GM21723 (cell line): Measurements from ENCODE around the gene NUDT1.

Experiments used
- ATAC-seq: cut with Tn5 transposase; IDR thresholded peaks from one replicate; pipeline ENCODE4 v1.9.1; 2021; ENCODE audit warnings: mild to moderate bottlenecking, moderate library complexity; ENCODE audit not compliant: unreplicated experiment

NUDT1 gene

DNA sequence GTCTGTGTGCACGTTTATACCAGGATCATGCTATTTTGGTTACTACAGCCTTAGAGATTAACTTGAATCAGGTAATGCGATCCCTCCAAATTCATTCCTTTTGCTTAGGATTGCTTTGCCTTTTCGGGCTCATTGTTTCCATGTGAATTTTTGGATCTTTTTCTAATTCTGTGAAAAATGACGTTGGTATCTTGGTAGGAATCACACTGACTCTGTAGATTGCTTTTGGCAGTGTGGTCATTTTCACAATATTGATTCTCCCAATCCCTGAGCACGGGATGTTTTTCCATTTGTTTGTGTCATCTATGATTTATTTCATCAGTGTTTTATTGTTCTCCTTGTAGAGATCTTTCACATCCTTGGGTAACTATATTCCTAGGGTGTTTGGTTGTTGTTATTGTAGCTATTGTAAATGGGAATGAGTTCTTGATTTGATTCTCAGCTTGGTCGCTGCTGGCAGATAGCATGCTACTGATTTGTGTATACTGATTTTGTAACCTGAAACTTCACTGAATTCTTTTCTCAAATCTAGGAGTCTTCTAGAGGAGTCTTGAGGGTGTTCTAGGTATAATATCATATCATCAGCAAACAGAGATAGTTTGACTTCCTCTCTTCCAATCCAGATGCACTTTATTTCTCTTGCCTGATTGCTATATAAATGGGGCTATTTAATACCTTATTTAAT, 54.1 kb downstream of the NUDT1 start:
- no peak for ATAC-seq

DNA sequence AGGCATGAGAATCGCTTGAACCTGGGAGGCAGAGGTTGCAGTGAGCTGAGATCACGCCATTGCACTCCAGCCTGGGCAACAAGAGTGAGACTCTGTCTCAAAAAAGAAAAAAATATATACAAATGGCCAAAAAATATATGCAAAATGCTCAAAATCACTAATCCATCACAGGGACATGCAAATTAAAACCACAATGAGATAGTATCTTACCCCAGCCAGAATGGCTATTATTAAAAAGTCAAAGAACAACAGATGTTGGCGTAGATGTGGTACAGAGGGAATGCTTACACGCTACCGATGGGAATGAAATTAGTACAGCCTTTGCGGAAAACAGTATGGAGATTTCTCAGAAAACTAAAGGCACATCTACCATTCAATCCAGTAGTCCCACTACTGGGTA, 54.8 kb downstream of the NUDT1 start:
- ATAC-seq, result no peak

DNA sequence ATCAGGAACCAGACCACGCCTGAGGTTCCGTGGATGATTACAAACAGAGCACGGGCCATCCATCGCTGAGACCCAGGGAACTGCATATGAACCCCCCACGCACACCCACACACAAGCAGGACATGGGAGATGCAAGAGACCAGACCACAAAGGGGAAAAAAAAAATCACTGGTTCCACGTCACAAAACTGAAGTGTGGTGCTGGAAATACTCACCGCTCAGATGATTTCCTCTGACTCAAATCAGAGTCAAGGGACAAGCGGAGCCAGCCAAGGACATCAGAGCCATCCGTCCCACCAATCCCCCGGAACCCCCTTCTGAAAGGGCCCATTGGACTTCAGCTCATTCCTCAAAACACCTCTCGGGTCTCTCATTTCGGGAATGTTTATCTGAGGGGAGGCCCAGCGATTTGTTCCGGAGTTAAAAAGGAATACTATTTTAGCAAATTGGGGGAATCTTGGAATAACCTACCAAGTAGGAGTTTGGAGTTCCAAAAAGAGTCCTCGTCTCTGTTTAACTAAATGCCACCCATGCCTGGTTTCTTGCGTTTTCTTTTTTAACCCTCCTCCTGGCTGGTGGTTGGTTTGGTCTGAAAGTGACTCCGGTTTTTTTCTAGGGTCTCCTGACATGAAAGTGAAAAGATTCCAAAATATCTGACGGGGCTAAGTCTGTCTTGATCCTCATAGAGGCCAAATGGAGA, 57.3 kb downstream of the NUDT1 start:
- ATAC-seq, result no peak

DNA sequence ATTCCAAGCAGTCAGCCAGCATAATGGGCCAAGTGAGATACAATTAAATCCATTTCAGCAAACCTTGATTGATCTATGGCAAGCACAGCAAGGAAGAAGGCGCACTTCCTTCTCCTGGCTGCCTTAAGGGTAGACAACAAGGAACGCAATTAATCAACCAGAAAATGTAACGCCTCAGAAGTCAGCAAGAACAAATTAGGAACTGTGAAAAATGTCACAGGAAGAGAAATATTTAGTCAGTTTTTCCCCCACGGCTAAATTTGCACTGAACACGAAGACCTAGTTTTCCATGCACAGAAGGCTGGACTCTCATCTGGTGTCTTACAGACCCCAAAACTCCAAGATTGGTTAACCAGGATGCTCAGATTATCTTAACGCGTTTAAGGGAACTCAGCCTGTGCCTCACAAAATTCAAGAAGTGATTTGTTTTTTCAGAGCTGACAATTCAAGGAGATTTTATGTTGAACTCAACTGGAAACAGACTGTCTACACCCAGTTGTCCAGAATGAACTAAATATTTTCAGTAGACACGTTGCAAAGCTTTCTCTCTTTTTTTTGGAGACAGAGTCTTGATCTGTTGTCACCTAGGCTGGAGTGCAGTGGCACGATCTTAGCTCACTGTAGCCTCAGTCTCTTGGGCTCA, 58.0 kb downstream of the NUDT1 start:
- ATAC-seq, result no peak
